MM.1S (cell line): Measurements from ENCODE around the gene GJA4.

Source experiments
- EZH2phosphoT487 ChIP-seq: fragments of 300-600 bp; sonication (generic); IDR thresholded peaks from 2 replicates; pipeline ENCODE4 v1.6.1; 2018; ENCODE audit warnings: antibody characterized with exemption, low read length
- TF ChIP-seq, protein P1 (sequence below): fragments of 300-600 bp; sonication (generic); IDR thresholded peaks from 2 replicates; pipeline ENCODE4 v1.5.1; 2016; ENCODE audit warnings: antibody characterized with exemption, low read length, mixed read lengths

DNA sequence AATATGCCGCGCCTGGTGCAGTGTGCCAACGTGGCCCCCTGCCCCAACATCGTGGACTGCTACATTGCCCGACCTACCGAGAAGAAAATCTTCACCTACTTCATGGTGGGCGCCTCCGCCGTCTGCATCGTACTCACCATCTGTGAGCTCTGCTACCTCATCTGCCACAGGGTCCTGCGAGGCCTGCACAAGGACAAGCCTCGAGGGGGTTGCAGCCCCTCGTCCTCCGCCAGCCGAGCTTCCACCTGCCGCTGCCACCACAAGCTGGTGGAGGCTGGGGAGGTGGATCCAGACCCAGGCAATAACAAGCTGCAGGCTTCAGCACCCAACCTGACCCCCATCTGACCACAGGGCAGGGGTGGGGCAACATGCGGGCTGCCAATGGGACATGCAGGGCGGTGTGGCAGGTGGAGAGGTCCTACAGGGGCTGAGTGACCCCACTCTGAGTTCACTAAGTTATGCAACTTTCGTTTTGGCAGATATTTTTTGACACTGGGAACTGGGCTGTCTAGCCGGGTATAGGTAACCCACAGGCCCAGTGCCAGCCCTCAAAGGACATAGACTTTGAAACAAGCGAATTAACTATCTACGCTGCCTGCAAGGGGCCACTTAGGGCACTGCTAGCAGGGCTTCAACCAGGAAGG is 7.4 kb upstream of the GJA4 start:
- TF ChIP-seq, protein P1, sequence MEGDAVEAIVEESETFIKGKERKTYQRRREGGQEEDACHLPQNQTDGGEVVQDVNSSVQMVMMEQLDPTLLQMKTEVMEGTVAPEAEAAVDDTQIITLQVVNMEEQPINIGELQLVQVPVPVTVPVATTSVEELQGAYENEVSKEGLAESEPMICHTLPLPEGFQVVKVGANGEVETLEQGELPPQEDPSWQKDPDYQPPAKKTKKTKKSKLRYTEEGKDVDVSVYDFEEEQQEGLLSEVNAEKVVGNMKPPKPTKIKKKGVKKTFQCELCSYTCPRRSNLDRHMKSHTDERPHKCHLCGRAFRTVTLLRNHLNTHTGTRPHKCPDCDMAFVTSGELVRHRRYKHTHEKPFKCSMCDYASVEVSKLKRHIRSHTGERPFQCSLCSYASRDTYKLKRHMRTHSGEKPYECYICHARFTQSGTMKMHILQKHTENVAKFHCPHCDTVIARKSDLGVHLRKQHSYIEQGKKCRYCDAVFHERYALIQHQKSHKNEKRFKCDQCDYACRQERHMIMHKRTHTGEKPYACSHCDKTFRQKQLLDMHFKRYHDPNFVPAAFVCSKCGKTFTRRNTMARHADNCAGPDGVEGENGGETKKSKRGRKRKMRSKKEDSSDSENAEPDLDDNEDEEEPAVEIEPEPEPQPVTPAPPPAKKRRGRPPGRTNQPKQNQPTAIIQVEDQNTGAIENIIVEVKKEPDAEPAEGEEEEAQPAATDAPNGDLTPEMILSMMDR = no peak
- TF ChIP-seq EZH2phosphoT487 = no peak
